HepG2 (cell line): ENCODE data around the gene CTNNA2. TPM values are rescaled to one million over a fixed set of nuclear protein-coding genes. Genes with fewer than 3 reads are reported as not detected.

Experiments
- ATAC-seq: fragments of 200-7000 bp; cut with Tn5 transposase; 3 replicates; pipeline ENCODE4 v1.9.1; 2020; ENCODE audit warnings: mild to moderate bottlenecking, moderate library complexity
- BruUV-seq: library from RNA; stranded (reverse); fragments of 400-500 nt; replicated peaks from 2 replicates; lab custom pipeline; 2021; lab: Mats Ljungman, UMichigan
- CTCF ChIA-PET: fragments of 300-600 bp; formaldehyde crosslinking; extraction: SDS; loops from one replicate; lab custom pipeline; 2021; ENCODE audit warnings: low total read pairs, inconsistent platforms, low intra/inter-chr PET ratio; lab: Yijun Ruan, JAX
- POLR2A ChIA-PET: fragments of 350-600 bp; sonication (Branson Sonifier 250); formaldehyde crosslinking; loops from one replicate; lab custom pipeline; 2020; ENCODE audit warnings: antibody characterized with exemption, inconsistent platforms; lab: Yijun Ruan, JAX
- DNase-seq: peaks from one replicate; pipeline ENCODE4 v3.0.0-alpha.2; 2015; ENCODE audit warnings: low spot score
- FAIRE-seq: peaks from 3 replicates; lab custom pipeline; 2011; peaks lifted over from hg19 to GRCh38; lab: Jason Lieb, UNC
- H2AFZ ChIP-seq: one replicate; pipeline ENCODE4 v1.6.1; 2011; ENCODE audit warnings: low read length, inconsistent platforms
- H3K27ac ChIP-seq: fragments of 300-600 bp; 3 replicates; pipeline ENCODE4 v1.8.0; 2011; ENCODE audit warnings: mixed run types, mild to moderate bottlenecking, mixed read lengths, low read length, inconsistent platforms; ENCODE audit not compliant: insufficient read depth; ENCODE audit errors: extremely low read length
- H3K27me3 ChIP-seq, 2 experiments: fragments of 200-600 bp in 1 of 2; 2 replicates in 1 of 2; 3 replicates in 1 of 2; pipeline versions ENCODE4 v1.6.0 to v1.8.0; 2011; ENCODE audit warnings: low read length in 2 of 2, mild to moderate bottlenecking in 2 of 2, moderate library complexity in 2 of 2, inconsistent platforms in 1 of 2; ENCODE audit not compliant: insufficient read depth in 2 of 2, control insufficient read depth in 1 of 2
- H3K36me3 ChIP-seq, 2 experiments: fragments of 200-600 bp in 1 of 2; replicated peaks in 1 of 2; 2 replicates in 1 of 2; 3 replicates in 1 of 2; pipeline versions ENCODE4 v1.5.1 to v1.8.0; 2011; ENCODE audit warnings: low read length in 2 of 2, inconsistent platforms in 1 of 2; ENCODE audit not compliant: insufficient read depth in 2 of 2, control insufficient read depth in 1 of 2
- H3K4me1 ChIP-seq: 2 replicates; pipeline ENCODE4 v1.5.1; 2012; ENCODE audit warnings: low read length, inconsistent platforms; ENCODE audit not compliant: insufficient read depth
- H3K4me2 ChIP-seq: 2 replicates; pipeline ENCODE4 v1.6.0; 2011; ENCODE audit warnings: low read depth, low read length, inconsistent platforms
- H3K4me3 ChIP-seq, 3 experiments: fragments of 200-600 bp in 1 of 3; sonication (generic), shearing (Covaris generic) in 1 of 3; replicated peaks in 1 of 3; 2 replicates each; pipeline ENCODE4 v1.5.1; 2011 to 2016; ENCODE audit warnings: low read length in 3 of 3, inconsistent platforms in 2 of 3, low read depth in 2 of 3, mild to moderate bottlenecking in 2 of 3, control low read depth in 1 of 3, mixed read lengths in 1 of 3; ENCODE audit not compliant: insufficient read depth in 1 of 3
- H3K79me2 ChIP-seq: one replicate; pipeline ENCODE4 v1.6.1; 2011; ENCODE audit warnings: low read length, inconsistent platforms; ENCODE audit not compliant: insufficient read depth
- H3K9ac ChIP-seq: 2 replicates; pipeline ENCODE4 v1.6.0; 2011; ENCODE audit warnings: mild to moderate bottlenecking, low read depth, low read length, inconsistent platforms; ENCODE audit not compliant: insufficient read depth
- H3K9me3 ChIP-seq: 2 replicates; pipeline ENCODE4 v1.5.1; 2012; ENCODE audit warnings: mild to moderate bottlenecking, low read length
- H4K20me1 ChIP-seq: 2 replicates; pipeline ENCODE4 v1.6.0; 2011; ENCODE audit warnings: inconsistent platforms, mild to moderate bottlenecking, low read length, moderate library complexity; ENCODE audit not compliant: insufficient read depth
- HOXD1 ChIP-seq: sonication (generic); formaldehyde crosslinking; IDR thresholded peaks from 2 replicates; pipeline ENCODE4 v1.5.0; 2020; ENCODE audit warnings: missing genetic modification reagents
- ISL2 ChIP-seq: sonication (generic); formaldehyde crosslinking; IDR thresholded peaks from 2 replicates; pipeline ENCODE4 v1.5.0; 2020; ENCODE audit warnings: missing genetic modification reagents
- KLF6 ChIP-seq: IDR thresholded peaks from 2 replicates; pipeline ENCODE4 v1.8.0; 2016; ENCODE audit warnings: missing biosample characterization, missing genetic modification reagents
- MXI1 ChIP-seq: IDR thresholded peaks from 3 replicates; pipeline ENCODE4 v1.6.1; 2012; ENCODE audit warnings: low read depth, low read length, inconsistent platforms, borderline replicate concordance
- RAD21 ChIP-seq: fragments of 450-650 bp; formaldehyde crosslinking; IDR thresholded peaks from 2 replicates; pipeline ENCODE4 v1.5.0; 2020; ENCODE audit warnings: mild to moderate bottlenecking
- TBX3 ChIP-seq: fragments of 450-650 bp; IDR thresholded peaks from 2 replicates; pipeline ENCODE4 v1.6.1; 2017; ENCODE audit warnings: antibody characterized with exemption, mild to moderate bottlenecking, inconsistent platforms, borderline replicate concordance
- TCF7 ChIP-seq: sonication (generic); IDR thresholded peaks from 2 replicates; pipeline ENCODE4 v1.6.1; 2016; ENCODE audit warnings: antibody characterized with exemption, low read depth
- ZFP1 ChIP-seq: IDR thresholded peaks from 2 replicates; pipeline ENCODE4 v1.6.1; 2016
- ZNF891 ChIP-seq: sonication (generic); formaldehyde crosslinking; IDR thresholded peaks from 2 replicates; pipeline ENCODE4 v1.5.0; 2020; ENCODE audit warnings: mild to moderate bottlenecking, missing genetic modification reagents
- WGBS: methylation state at CpG from one replicate; pipeline ENCODE4 v1.1.6; 2017; ENCODE audit warnings: low lambda C conversion rate; 5-methylcytosine and 5-hydroxymethylcytosine counted together
- in situ Hi-C: cut with HindIII; loops from 2 replicates; pipeline ENCODE4 v1.10.0; 2017; ENCODE audit warnings: low pct_unique_long_range_greater_than_20kb; ENCODE audit not compliant: extremely low pct_ligation_motif_present
- intact Hi-C: fragments of 100-400 bp; cut with micrococcal nuclease; formaldehyde crosslinking; loops from one replicate; pipeline ENCODE4 v1.10.0; 2022; ENCODE audit not compliant: unreplicated experiment
- polyA plus RNA-seq, 8 experiments: library from polyadenylated mRNA; depleted of rRNA in 3 of 8; stranded (reverse) in 7 of 8; unstranded in 1 of 8; fragments of >200 nt; fragmentation: Illumina TruSeq in 4 of 8; extraction: Trizol in 4 of 8; gene quantifications; 2 replicates each; pipeline versions ENCODE4 v1.2.1 to v1.2.3, GENCODE V29; 2011 to 2016; ENCODE audit warnings: low read depth in 4 of 8, missing spikeins in 1 of 8, mixed read lengths in 1 of 8; ENCODE audit not compliant: insufficient read depth in 1 of 8
- total RNA-seq, 5 experiments: library from RNA; depleted of rRNA; stranded (reverse); fragments of >200 nt; fragmentation: Illumina TruSeq; extraction: Trizol; gene quantifications; 2 replicates each; pipeline ENCODE4 v1.2.3, GENCODE V29; 2016; ENCODE audit warnings: low read depth in 1 of 5
- TF ChIP-seq, protein P1 (sequence below), 2 experiments: fragments of 450-650 bp in 1 of 2; sonication (generic) in 1 of 2; formaldehyde crosslinking in 1 of 2; IDR thresholded peaks; 2 replicates each; pipeline versions ENCODE4 v1.6.1 to v1.8.0; 2016 to 2022; ENCODE audit warnings: antibody characterized with exemption in 1 of 2, mild to moderate bottlenecking in 1 of 2, missing genetic modification reagents in 1 of 2
- TF ChIP-seq, protein P2 (sequence below): sonication (generic); formaldehyde crosslinking; IDR thresholded peaks from 2 replicates; pipeline ENCODE4 v1.4.0; 2020; ENCODE audit warnings: missing genetic modification reagents

CTNNA2 gene
- total and polyA plus RNA-seq, 2 of the 13 experiments (the other 11 are each of a cell fraction or from before 2014, with no cell fraction given) = not detected

DNA sequence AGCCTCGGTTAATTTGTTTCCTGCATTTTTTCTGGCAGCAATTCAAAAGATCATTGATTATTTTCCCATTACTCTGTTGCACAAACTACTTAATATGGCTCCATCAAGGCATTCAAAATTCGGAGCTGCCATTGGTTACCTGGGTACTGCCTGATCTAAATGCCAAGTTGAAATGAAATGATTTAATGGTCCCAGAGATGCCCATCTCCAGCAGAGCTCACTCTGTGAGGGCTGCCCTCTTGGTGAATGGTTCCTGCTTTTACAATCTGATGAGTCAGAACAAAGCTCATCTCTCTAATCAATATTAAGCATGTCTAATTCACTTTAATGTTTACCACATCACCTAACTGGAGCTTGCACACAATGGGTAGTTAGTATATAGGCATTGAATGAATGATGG is 126.1 kb downstream of the CTNNA2 start:
- H3K4me3 ChIP-seq = no peak overlapping the region
- intact Hi-C loops = no loop called here
- TF ChIP-seq, protein P1, sequence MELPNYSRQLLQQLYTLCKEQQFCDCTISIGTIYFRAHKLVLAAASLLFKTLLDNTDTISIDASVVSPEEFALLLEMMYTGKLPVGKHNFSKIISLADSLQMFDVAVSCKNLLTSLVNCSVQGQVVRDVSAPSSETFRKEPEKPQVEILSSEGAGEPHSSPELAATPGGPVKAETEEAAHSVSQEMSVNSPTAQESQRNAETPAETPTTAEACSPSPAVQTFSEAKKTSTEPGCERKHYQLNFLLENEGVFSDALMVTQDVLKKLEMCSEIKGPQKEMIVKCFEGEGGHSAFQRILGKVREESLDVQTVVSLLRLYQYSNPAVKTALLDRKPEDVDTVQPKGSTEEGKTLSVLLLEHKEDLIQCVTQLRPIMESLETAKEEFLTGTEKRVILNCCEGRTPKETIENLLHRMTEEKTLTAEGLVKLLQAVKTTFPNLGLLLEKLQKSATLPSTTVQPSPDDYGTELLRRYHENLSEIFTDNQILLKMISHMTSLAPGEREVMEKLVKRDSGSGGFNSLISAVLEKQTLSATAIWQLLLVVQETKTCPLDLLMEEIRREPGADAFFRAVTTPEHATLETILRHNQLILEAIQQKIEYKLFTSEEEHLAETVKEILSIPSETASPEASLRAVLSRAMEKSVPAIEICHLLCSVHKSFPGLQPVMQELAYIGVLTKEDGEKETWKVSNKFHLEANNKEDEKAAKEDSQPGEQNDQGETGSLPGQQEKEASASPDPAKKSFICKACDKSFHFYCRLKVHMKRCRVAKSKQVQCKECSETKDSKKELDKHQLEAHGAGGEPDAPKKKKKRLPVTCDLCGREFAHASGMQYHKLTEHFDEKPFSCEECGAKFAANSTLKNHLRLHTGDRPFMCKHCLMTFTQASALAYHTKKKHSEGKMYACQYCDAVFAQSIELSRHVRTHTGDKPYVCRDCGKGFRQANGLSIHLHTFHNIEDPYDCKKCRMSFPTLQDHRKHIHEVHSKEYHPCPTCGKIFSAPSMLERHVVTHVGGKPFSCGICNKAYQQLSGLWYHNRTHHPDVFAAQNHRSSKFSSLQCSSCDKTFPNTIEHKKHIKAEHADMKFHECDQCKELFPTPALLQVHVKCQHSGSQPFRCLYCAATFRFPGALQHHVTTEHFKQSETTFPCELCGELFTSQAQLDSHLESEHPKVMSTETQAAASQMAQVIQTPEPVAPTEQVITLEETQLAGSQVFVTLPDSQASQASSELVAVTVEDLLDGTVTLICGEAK (IDR thresholded peaks at IDR 0.05) = no peak
- TF ChIP-seq, protein P1 (CRISPR knock-in tag; IDR thresholded peaks at IDR 0.05) = no peak
- no peak for TF ChIP-seq ZFP1 (CRISPR knock-in tag)
- TF ChIP-seq HOXD1 (CRISPR knock-in tag) = no peak
- no peak for TF ChIP-seq RAD21 (CRISPR knock-in tag)
- TF ChIP-seq TCF7 = no peak
- TF ChIP-seq, protein P2, sequence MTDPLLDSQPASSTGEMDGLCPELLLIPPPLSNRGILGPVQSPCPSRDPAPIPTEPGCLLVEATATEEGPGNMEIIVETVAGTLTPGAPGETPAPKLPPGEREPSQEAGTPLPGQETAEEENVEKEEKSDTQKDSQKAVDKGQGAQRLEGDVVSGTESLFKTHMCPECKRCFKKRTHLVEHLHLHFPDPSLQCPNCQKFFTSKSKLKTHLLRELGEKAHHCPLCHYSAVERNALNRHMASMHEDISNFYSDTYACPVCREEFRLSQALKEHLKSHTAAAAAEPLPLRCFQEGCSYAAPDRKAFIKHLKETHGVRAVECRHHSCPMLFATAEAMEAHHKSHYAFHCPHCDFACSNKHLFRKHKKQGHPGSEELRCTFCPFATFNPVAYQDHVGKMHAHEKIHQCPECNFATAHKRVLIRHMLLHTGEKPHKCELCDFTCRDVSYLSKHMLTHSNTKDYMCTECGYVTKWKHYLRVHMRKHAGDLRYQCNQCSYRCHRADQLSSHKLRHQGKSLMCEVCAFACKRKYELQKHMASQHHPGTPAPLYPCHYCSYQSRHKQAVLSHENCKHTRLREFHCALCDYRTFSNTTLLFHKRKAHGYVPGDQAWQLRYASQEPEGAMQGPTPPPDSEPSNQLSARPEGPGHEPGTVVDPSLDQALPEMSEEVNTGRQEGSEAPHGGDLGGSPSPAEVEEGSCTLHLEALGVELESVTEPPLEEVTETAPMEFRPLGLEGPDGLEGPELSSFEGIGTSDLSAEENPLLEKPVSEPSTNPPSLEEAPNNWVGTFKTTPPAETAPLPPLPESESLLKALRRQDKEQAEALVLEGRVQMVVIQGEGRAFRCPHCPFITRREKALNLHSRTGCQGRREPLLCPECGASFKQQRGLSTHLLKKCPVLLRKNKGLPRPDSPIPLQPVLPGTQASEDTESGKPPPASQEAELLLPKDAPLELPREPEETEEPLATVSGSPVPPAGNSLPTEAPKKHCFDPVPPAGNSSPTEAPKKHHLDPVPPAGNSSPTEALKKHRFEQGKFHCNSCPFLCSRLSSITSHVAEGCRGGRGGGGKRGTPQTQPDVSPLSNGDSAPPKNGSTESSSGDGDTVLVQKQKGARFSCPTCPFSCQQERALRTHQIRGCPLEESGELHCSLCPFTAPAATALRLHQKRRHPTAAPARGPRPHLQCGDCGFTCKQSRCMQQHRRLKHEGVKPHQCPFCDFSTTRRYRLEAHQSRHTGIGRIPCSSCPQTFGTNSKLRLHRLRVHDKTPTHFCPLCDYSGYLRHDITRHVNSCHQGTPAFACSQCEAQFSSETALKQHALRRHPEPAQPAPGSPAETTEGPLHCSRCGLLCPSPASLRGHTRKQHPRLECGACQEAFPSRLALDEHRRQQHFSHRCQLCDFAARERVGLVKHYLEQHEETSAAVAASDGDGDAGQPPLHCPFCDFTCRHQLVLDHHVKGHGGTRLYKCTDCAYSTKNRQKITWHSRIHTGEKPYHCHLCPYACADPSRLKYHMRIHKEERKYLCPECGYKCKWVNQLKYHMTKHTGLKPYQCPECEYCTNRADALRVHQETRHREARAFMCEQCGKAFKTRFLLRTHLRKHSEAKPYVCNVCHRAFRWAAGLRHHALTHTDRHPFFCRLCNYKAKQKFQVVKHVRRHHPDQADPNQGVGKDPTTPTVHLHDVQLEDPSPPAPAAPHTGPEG = no peak
- TF ChIP-seq ZNF891 = no peak
- TF ChIP-seq KLF6 (CRISPR knock-in tag) = no peak
- no peak for TF ChIP-seq MXI1
- no peak for TF ChIP-seq TBX3
- TF ChIP-seq ISL2 (CRISPR knock-in tag) = no peak

More for the DNA sequence above, 126.1 kb downstream of the CTNNA2 start:
- Histone ChIP-seq H4K20me1 (no peaks in the 10 kb centered on the region), H3K27ac (no peak overlapping the region), H3K27me3 (no peaks in the 10 kb centered on the region), H3K4me1 (no peaks in the 10 kb centered on the region), H3K4me2 (no peak overlapping the region), H3K36me3 (no peaks in the 10 kb centered on the region), H3K9me3 (no peaks in the 10 kb centered on the region), H2AFZ (no peak overlapping the region), H3K9ac (no peak overlapping the region), H3K79me2 (no peaks in the 10 kb centered on the region)
- CTCF ChIA-PET = no interaction called here
- in situ Hi-C loops = no loop called here
- ATAC-seq = no peak
- WGBS = 1% methylated on average over 2 of the region's 2 CpGs
- POLR2A ChIA-PET = no interaction called here
- no TSS peak for BruUV-seq
- DNase-seq = no peak
- FAIRE-seq = no peak
